ENCODE data around the gene AOC2. TPM values are rescaled to one million over a fixed set of nuclear protein-coding genes. Genes with fewer than 3 reads are reported as not detected.
"Not testable (repeated sequence)": the region's sequence is repeated elsewhere in the genome, so short reads cannot be mapped to it uniquely, and the experiment has no call there.

AOC2 gene
- total and polyA plus RNA-seq, 2 experiments from 2014 or later = 1.1 to 1.3 TPM

DNA sequence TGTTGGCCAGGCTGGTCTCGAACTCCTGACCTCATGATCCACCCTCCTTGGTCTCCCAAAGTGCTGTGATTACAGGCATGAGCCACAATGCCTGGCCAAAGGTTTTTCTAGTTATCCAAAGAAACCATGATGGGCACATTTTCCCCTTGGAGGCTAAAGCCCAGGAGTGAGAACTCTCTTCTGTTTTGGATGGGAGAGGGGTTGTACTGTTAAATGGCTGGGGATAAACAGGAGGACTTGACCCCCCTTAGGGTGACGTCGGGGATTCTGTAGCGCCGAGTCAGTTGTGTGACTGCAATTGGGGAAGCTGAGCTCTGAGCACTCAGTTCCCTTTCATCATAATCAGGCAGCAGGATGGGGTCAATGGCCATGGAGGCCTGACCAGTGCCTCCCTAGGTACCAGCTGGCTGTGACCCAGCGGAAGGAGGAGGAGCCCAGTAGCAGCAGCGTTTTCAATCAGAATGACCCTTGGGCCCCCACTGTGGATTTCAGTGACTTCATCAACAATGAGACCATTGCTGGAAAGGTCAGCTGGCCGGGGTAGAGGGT is 10.7 kb downstream of the AOC2 start:
- TF ChIP-seq EZH2 (IDR thresholded peaks at IDR 0.05; ENCODE audit: borderline replicate concordance) (no peak), EZH2phosphoT487 (IDR thresholded peaks at IDR 0.05; ENCODE audit: low read depth, severe bottlenecking, unreplicated experiment) (no peak)
- TF ChIP-seq, protein P1, sequence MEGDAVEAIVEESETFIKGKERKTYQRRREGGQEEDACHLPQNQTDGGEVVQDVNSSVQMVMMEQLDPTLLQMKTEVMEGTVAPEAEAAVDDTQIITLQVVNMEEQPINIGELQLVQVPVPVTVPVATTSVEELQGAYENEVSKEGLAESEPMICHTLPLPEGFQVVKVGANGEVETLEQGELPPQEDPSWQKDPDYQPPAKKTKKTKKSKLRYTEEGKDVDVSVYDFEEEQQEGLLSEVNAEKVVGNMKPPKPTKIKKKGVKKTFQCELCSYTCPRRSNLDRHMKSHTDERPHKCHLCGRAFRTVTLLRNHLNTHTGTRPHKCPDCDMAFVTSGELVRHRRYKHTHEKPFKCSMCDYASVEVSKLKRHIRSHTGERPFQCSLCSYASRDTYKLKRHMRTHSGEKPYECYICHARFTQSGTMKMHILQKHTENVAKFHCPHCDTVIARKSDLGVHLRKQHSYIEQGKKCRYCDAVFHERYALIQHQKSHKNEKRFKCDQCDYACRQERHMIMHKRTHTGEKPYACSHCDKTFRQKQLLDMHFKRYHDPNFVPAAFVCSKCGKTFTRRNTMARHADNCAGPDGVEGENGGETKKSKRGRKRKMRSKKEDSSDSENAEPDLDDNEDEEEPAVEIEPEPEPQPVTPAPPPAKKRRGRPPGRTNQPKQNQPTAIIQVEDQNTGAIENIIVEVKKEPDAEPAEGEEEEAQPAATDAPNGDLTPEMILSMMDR (IDR thresholded peaks at IDR 0.05; ENCODE audit: poor library complexity) = no peak
- Histone ChIP-seq H3K27ac (no peak overlapping the region), H3K9me3 (ENCODE audit: low read depth) (no peaks in the 10 kb centered on the region), H4K20me1 (ENCODE audit: insufficient read depth, poor library complexity, severe bottlenecking) (no peaks in the 10 kb centered on the region), H3K9me2 (replicated peaks; ENCODE audit: insufficient read depth) (no peaks in the 10 kb centered on the region), H3K4me2 (no peak overlapping the region), H3K27me3 (no peaks in the 10 kb centered on the region), H3K4me1 (ENCODE audit: insufficient read depth) (no peaks in the 10 kb centered on the region), H3K79me2 (no peaks in the 10 kb centered on the region), H3K36me3 (replicated peaks; ENCODE audit: insufficient read depth, low read depth) (no peaks in the 10 kb centered on the region), H3K4me3 (no peak overlapping the region), H2AFZ (no peak overlapping the region)
- 89% methylated on average over 8 of the region's 8 CpGs for WGBS (ENCODE audit: low lambda C conversion rate, missing lambda C conversion rate)
- no peak for DNase-seq (ENCODE audit: low spot score)

DNA sequence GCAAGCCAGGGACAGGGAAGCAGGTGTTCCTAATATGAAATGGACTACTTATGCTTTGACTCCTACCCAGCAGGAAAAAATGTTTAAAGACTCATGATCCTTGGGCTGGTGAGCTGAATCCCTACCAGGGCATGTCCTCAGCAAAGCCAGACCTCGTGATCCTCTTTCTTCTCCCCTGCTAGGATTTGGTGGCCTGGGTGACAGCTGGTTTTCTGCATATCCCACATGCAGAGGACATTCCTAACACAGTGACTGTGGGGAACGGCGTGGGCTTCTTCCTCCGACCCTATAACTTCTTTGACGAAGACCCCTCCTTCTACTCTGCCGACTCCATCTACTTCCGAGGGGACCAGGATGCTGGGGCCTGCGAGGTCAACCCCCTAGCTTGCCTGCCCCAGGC is 11.7 kb downstream of the AOC2 start:
- not testable (repeated sequence) for H3K27me3 ChIP-seq; H3K4me1 ChIP-seq (ENCODE audit: insufficient read depth); H3K4me3 ChIP-seq; H3K36me3 ChIP-seq (replicated peaks; ENCODE audit: insufficient read depth, low read depth); H3K4me2 ChIP-seq; H3K27ac ChIP-seq; H2AFZ ChIP-seq; H3K79me2 ChIP-seq; DNase-seq (ENCODE audit: low spot score); H4K20me1 ChIP-seq (ENCODE audit: insufficient read depth, poor library complexity, severe bottlenecking); H3K9me3 ChIP-seq (ENCODE audit: low read depth); H3K9me2 ChIP-seq (replicated peaks; ENCODE audit: insufficient read depth)
- WGBS (ENCODE audit: low lambda C conversion rate, missing lambda C conversion rate) = 91% methylated on average over 5 of the region's 8 CpGs

DNA sequence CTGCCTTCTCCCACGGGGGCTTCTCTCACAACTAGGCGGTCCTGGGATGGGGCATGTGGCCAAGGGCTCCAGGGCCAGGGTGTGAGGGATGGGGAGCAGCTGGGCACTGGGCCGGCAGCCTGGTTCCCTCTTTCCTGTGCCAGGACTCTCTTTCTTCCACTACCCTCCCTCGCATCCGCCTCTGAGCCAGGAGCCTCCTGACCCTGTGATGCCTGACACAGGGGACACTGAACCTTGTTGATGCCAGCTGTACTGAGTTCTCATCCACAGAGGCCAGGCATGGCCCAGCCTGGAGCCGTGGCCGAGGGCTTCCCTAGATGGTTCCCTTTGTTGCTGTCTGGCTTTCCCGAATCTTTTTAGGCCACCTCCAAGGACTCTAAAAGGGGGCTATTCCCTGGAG is 12.1 kb downstream of the AOC2 start:
- not testable (repeated sequence) for DNase-seq (ENCODE audit: low spot score); H3K4me1 ChIP-seq (ENCODE audit: insufficient read depth); H3K79me2 ChIP-seq; H3K36me3 ChIP-seq (replicated peaks; ENCODE audit: insufficient read depth, low read depth); H3K27ac ChIP-seq; H3K4me2 ChIP-seq; H3K27me3 ChIP-seq; H3K9me3 ChIP-seq (ENCODE audit: low read depth); H2AFZ ChIP-seq; H4K20me1 ChIP-seq (ENCODE audit: insufficient read depth, poor library complexity, severe bottlenecking); H3K9me2 ChIP-seq (replicated peaks; ENCODE audit: insufficient read depth); H3K4me3 ChIP-seq
- WGBS (ENCODE audit: low lambda C conversion rate, missing lambda C conversion rate) = 95% methylated on average over 7 of the region's 8 CpGs

DNA sequence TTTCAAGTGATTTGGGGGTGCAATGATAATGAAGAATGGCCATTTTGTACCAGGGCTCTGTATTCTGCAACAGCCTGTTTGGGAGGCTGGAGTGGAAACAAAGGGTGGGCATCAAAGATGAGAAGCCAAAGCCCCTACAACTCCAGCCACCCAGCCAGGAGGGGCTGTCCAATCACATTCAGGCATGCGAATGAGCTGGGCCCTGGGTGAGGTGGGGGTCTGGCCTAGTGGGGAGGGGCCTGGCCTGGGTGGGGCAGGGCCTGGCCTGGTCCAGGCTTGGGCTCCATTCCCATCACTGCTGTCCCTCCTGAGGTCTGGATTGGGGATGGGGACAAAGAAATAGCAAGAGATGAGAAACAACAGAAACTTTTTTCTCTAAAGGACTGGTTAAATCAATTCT is 13.0 kb downstream of the AOC2 start:
- H3K9me2 ChIP-seq (replicated peaks; ENCODE audit: insufficient read depth) = no peaks in the 10 kb centered on the region
- H3K4me2 ChIP-seq = no peak overlapping the region
- no peak for DNase-seq (ENCODE audit: low spot score)
- no peak overlapping the region for H2AFZ ChIP-seq
- no peak overlapping the region for H3K4me3 ChIP-seq
- H3K27ac ChIP-seq = no peak overlapping the region
- H3K9me3 ChIP-seq (ENCODE audit: low read depth) = no peaks in the 10 kb centered on the region
- H4K20me1 ChIP-seq (ENCODE audit: insufficient read depth, poor library complexity, severe bottlenecking) = no peaks in the 10 kb centered on the region
- no peaks in the 10 kb centered on the region for H3K79me2 ChIP-seq
- TF ChIP-seq, protein P1 (IDR thresholded peaks at IDR 0.05; ENCODE audit: poor library complexity) = no peak
- no peak for TF ChIP-seq EZH2phosphoT487 (IDR thresholded peaks at IDR 0.05; ENCODE audit: low read depth, severe bottlenecking, unreplicated experiment)
- no peak for TF ChIP-seq EZH2 (IDR thresholded peaks at IDR 0.05; ENCODE audit: borderline replicate concordance)
- no peaks in the 10 kb centered on the region for H3K4me1 ChIP-seq (ENCODE audit: insufficient read depth)
- no peaks in the 10 kb centered on the region for H3K36me3 ChIP-seq (replicated peaks; ENCODE audit: insufficient read depth, low read depth)
- H3K27me3 ChIP-seq = no peaks in the 10 kb centered on the region
- WGBS (ENCODE audit: low lambda C conversion rate, missing lambda C conversion rate) = 79% methylated on average over 1 of the region's 1 CpG

Measured in hepatocyte (in vitro differentiated cells).